HG02885 (cell line): ENCODE measurements around the gene DERA.
"Not testable (repeated sequence)": the region's sequence is repeated elsewhere in the genome, so short reads cannot be mapped to it uniquely, and the experiment has no call there.

Experiments
- ATAC-seq: cut with Tn5 transposase; IDR thresholded peaks from one replicate; pipeline ENCODE4 v1.9.1; 2021; ENCODE audit warnings: mild to moderate bottlenecking; ENCODE audit not compliant: unreplicated experiment, poor library complexity

The DERA gene

GRCh38 chr12:15899282-15899870, 11.8 kb upstream of the DERA start:
- ATAC-seq: peak; percentile 83

GRCh38 chr12:15904378-15904920, 6.7 kb upstream of the DERA start:
- ATAC-seq: no peak

DNA sequence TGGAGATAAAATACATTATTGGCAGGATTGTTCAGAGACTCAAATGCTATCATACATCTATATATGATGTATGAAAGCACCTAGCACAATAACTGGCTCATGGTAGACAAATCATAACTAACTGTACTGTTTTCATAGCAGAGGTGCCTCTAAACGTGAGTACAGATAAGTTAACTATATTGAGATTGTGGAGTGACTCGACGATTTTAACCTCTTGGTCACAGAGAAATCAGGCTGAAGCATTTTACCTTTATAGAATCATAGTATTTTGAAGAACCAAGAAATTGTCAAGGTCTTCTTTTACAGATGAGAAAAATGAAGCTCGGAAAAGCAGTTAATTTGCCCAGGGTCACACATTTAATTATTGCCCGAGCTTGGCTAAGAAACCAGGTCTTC, 666 bp upstream of the DERA start:
- ATAC-seq: no peak

DNA sequence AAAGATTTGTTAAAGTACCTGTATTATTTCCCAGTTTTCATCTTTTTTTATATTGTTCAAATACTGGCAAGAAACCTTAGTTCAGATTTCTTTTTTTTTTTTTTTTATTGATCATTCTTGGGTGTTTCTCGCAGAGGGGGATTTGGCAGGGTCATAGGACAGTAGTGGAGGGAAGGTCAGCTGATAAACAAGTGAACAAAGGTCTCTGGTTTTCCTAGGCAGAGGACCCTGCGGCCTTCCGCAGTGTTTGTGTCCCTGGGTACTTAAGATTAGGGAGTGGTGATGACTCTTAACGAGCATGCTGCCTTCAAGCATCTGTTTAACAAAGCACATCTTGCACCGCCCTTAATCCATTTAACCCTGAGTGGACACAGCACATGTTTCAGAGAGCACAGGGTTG, 799 bp downstream of the DERA start:
- ATAC-seq: not testable (repeated sequence)

GRCh38 chr12:15914131-15914530, 3.0 kb downstream of the DERA start:
- not testable (repeated sequence) for ATAC-seq

- ATAC-seq: no peak
Measured at GRCh38 chr12:15918066-15918465, 6.9 kb downstream of the DERA start.

DNA sequence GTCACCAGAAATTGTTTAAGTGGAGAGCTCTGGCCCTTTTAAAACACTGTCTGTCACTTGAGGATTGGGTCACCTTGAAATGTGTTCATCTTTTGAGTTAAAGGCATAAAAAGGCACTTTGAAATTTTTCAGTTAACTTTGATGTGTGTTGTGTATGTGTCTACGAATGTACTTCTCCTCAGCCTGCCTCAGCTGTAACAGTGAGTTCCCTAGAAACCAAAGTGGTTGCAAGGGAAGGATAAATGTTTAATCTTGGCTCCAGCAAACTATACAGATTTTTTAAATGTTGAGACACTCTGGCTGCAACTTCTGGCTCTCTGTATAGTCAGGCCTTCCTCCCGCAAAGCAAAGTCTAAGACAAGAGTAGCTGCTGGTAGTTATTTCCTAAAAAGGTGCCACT, 8.3 kb downstream of the DERA start:
- no peak for ATAC-seq

- no peak for ATAC-seq
Measured at GRCh38 chr12:15924956-15925355, 13.8 kb downstream of the DERA start.

- no peak for ATAC-seq
Measured at GRCh38 chr12:15928346-15928745, 17.2 kb downstream of the DERA start.

DNA sequence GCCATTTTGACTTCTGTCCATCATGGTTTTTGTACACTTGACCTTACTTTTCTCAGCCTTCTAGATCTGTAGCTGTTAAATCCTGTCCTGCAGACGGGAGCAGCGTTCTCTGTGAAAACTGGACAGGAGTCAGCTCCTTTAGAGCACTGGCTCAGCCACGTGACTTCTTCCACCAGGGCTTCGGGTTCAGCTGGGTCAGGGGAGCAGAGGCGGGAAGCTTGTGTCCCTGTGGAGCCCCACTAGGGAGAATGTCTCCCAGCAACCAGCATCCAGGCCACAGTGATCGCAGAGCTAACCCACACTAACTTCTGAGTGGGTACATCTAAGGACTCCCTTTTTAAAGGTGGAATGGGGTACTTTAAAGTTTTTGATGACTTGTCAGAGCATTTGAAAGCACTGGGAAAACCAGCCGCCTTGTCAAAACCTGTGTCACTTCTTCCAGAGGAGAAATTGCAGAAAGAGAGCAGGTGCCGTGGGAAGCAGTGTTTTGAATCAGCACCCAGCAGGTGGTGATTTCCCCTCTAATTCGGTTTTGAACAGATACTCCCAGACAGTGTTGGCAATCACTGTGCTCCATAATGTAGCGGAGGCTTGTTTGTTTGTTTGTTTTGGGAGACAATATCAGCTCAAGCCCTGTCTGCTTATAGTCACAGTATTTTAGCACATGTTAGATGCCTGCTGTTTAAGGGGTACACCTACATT, 17.9 kb downstream of the DERA start:
- ATAC-seq: no peak

DNA sequence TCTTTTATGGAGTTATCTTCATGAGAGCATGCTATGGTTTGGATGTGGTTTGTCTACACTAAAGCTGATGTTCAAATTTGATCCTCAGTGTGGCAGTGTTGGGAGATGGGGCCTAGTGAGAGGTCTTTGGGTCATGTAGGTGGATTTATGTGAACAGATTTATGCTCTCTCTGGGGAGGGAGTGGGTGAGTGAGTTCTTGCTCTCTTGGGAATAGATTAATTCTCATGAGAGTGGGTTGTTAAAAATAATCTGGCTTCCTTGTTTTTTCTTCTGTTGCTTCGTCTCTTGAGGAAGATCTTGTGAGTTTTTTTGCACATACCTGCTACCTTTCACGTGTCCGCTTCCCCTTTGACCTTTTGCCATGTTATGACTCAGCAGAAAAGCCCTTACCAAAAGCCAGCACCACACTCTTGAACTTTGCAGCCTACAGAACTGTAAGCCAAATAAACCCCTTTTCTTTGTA, 20.5 kb downstream of the DERA start:
- ATAC-seq: peak; percentile 75

DNA sequence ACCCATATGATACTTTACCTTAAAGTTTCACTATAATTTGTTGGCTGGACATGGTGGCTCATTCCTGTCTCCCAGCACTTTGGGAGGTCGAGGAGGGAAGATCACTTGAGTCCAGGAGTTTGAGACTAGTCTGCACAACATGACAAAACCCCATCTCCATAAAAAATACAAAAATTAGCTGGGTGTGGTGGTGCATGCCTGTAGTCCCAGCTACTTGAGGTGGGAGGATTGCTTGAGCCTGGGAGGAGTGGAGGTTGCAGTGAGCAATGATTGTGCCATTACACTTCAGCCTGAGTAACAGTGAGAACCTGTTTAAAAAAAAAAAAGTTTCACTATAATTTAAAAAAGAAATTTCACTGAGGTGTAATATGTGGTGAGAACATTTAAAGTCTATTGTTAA, 21.2 kb downstream of the DERA start:
- no peak for ATAC-seq

DNA sequence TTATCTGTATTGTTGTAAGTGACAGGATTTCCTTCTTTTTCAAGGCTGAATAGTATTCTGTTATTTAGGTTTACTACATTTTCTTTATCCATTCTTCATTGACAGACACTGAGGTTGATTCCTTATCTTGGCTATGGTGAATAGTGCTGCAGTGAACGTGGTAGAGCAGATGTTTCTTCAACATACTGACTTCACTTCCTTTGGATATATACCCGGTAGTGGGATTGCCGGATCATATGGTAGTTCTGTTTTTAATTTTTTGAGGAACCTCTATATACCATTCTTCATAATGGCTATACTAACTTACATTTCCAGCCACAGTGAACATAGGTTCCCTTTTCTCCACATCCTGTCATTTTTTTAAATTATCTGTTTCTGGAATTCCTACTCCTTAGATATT, 21.8 kb downstream of the DERA start:
- ATAC-seq: no peak

DNA sequence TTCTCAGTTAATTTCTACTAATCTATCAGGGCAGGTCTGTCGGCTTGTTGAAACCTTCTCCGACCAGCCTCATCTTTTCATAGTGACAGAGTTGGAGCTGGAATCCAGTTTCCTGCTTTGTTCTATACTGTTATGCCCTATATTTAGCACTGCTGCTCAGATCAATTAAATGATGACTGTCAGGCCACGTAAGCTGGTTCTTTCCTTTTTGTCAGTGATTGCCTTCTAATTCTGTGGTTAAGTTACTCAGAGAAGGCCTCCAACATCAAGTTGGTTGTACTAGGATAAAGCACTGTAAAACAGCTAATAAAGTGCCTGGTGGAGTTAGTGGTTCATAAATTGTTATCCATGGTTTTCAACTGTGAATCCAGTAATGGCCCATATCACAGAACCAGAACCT, 22.6 kb downstream of the DERA start:
- no peak for ATAC-seq

GRCh38 chr12:15936751-15937150, 25.6 kb downstream of the DERA start:
- no peak for ATAC-seq

GRCh38 chr12:15937902-15938301, 26.8 kb downstream of the DERA start:
- no peak for ATAC-seq

- no peak for ATAC-seq
Measured at GRCh38 chr12:15939111-15939510, 28.0 kb downstream of the DERA start.

DNA sequence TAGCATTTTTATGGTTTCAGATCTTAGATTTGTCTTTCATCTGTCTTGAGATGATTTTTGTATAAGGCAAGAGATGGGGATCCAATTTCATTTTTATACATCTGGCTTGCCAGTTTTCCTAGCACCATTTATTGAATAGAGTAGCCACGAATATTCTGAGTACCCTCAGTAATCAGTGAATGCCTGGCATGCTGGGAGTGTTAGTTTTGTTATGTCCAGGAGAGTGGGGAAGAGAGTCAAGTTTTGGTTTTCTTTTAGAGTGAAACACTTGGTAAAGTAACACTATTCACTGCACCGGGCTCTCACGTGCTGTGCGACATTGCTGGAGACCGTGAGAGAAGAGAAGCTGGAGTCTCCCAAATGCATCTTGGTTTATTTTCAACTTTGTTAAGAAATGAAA, 31.3 kb downstream of the DERA start:
- no peak for ATAC-seq

DNA sequence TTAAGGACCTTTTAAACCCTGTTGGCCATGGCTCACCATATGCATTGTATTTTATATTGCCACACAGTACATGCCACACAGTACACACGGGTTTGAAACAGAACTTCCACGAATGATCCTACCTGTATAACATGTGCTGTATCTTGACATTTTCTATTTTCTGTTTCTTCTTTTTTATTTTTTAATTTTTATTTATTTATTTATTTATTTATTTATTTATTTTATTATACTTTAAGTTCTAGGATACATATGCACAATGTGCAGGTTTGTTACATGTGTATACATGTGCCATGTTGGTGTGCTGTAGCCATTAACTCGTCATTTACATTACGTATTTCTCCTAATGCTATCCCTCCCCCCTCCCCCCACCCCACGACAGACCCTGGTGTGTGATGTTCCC, 32.4 kb downstream of the DERA start:
- not testable (repeated sequence) for ATAC-seq

- not testable (repeated sequence) for ATAC-seq
Measured at GRCh38 chr12:15948461-15948860, 37.3 kb downstream of the DERA start.

- ATAC-seq: no peak
Measured at GRCh38 chr12:15955281-15955680, 44.1 kb downstream of the DERA start.

GRCh38 chr12:15956010-15956409, 44.9 kb downstream of the DERA start:
- no peak for ATAC-seq
